ENCODE results near the gene AIP.
"Not testable (repeated sequence)": the region's sequence is repeated elsewhere in the genome, so short reads cannot be mapped to it uniquely, and the experiment has no call there.

The AIP gene

GRCh38 chr11:67468456-67468758, 14.4 kb upstream of the AIP start:
- no peak for DNase-seq (ENCODE audit: extremely low read depth in 1 of 2, low read depth in 1 of 2)

DNA sequence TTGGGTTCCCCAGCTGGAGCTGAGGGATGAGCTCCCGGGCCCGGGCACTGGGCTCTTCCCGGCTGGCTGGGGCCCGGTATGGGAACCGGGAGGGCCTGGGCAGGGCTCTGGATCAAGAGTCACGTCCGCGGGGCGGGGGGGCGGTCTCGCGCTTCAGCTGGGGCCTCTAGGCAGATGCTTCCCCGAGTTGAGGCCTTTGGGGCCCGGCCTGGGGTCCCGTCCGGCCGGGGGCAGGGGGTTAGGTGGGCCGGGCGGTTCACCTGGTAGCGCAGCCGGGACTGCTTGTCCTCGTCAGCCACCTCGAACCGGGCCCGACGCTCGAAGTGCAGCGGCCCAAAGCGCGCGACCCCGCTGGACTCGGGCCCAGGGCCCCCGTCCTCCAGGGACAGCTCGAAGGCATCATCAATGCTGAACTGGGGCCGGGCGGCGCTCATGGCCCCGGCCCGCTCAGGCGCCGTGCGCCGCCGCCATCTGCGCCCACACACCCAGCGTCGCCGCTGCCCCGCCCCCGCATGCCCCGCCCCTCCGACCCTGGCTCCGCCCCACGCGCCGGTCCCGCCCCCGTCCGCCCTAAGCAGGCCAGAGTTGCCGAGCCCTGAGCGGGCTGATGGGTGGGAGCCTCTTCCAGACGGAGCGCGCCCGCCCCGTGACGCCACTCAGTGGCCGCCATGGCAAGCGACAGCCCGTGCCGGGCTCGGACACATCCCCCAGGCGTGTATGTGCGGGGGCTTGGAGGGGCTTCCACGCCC, 13.9 kb upstream of the AIP start, which contains the start of gene TMEM134:
Gene TMEM134 (minus strand): TSS at position 493 of the 749 bp plus-strand sequence. CDS start 59 bp downstream, at position 434.
- DNase-seq (ENCODE audit: extremely low read depth in 1 of 2, low read depth in 1 of 2) = peak; percentile 72 to 93

- DNase-seq (ENCODE audit: extremely low read depth in 1 of 2, low read depth in 1 of 2) = no peak
Measured at GRCh38 chr11:67469508-67469811, 13.4 kb upstream of the AIP start.

DNA sequence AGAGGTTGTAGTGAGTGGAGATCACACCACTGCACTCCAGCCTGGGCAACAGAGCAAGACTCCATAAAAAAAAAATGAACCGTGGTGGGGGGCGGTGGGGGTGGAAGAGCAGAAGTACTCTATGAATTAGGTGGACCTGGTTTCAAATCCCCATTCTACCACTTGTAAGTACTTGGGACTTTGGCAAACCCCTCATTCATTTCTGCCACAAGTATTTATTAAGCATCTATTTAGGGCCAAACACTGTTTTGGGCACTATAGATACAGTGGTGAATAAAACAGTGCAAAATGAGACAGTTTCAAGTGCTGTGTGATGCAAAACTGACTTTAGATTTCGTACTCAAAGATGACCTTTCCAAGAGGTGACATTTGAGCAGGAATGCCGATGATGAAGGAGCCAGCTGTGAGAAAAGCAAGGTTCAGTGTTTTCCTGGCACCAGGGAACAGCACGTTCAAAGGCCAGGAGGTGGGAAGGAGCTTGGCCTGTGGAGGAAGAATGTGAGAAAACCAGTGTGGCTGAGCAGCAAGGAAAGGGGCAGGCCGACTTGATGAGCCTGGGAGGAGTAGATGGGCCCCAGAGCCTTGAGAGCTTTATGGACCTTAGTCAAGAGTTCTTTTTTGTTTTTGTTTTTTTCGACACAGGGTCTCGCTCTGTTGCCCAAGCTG, 12.4 kb upstream of the AIP start:
- DNase-seq (ENCODE audit: extremely low read depth in 1 of 2, low read depth in 1 of 2) = no peak

GRCh38 chr11:67472882-67473281, 9.9 kb upstream of the AIP start:
- no peak for DNase-seq (ENCODE audit: extremely low read depth in 1 of 2, low read depth in 1 of 2)

DNA sequence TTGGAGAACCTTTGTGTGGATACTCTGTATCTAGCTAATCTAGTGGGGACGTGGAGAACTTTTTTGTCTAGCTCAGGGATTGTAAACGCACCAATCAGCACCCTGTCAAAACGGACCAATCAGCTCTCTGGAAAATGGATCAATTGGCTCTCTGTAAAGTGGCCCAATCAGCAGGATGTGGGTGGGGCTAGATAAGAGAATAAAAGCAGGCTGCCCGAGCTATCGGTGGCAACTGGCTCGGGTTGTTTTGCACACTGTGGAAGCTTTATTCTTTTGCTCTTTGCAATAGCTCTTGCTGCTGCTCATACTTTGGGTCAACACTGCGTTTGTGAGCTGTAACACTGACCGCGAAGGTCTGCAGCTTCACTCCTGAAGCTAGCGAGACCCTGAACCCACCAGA, 6.1 kb upstream of the AIP start:
- not testable (repeated sequence) for DNase-seq (ENCODE audit: extremely low read depth in 1 of 2, low read depth in 1 of 2)

DNA sequence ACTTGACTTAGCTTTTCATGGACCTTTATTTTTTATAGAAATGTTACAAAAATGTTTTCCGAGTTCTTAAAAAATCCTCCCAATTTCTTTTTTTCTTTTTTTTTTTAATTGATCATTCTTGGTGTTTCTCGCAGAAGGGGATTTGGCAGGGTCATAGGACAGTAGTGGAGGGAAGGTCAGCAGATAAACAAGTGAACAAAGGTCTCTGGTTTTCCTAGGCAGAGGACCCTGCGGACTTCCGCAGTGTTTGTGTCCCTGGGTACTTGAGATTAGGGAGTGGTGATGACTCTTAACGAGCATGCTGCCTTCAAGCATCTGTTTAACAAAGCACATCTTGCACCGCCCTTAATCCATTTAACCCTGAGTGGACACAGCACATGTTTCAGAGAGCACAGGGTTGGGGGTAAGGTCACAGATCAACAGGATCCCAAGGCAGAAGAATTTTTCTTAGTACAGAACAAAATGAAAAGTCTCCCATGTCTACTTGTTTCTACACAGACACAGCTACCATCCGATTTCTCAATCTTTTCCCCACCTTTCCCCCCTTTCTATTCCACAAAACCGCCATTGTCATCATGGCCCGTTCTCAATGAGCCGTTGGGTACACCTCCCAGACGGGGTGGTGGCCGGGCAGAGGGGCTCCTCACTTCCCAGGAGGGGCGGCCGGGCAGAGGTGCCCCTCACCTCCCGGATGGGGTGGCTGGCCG, 5.3 kb upstream of the AIP start:
- not testable (repeated sequence) for DNase-seq (ENCODE audit: extremely low read depth in 1 of 2, low read depth in 1 of 2)

- no peak for DNase-seq (ENCODE audit: extremely low read depth in 1 of 2, low read depth in 1 of 2)
Measured at GRCh38 chr11:67482275-67482826, 475 bp upstream of the AIP start.

- DNase-seq (ENCODE audit: extremely low read depth in 1 of 2, low read depth in 1 of 2) = no peak
Measured at GRCh38 chr11:67483831-67484665, 1.2 kb downstream of the AIP start.

- no peak for DNase-seq (ENCODE audit: extremely low read depth in 1 of 2, low read depth in 1 of 2)
Measured at GRCh38 chr11:67484847-67485311, 2.1 kb downstream of the AIP start.

GRCh38 chr11:67485873-67486361, 3.1 kb downstream of the AIP start:
- not testable (repeated sequence) for DNase-seq (ENCODE audit: extremely low read depth in 1 of 2, low read depth in 1 of 2)

DNA sequence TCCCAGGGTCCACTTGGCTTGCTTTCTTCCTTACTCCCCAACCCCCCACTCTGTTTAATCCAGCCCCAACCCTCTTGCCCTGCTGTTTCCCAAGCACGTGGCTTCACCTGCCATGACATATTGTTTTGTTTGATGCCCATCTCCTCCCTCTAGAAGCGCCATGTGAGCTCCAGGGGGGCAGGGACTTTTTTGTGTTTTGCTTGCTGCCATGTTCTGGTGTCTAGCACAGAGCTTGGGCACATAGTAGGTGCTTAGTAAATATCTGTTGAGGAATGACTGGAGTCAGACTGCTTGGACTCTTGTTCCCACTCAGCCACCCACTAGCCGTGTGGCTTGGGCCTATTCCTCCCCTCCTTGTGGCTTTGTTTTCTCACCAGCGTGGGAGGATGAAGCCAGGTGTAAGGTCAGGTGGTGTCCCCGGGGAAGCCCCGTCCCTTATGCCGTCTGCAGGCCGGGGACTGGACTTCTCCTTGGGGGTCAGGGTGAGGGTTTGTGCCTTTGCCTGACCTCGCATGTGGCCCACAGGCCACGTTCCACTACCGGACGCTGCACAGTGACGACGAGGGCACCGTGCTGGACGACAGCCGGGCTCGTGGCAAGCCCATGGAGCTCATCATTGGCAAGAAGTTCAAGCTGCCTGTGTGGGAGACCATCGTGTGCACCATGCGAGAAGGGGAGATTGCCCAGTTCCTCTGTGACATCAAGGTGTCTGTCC, 3.8 kb downstream of the AIP start:
- no peak for DNase-seq (ENCODE audit: extremely low read depth in 1 of 2, low read depth in 1 of 2)

GRCh38 chr11:67489203-67489884, 6.5 kb downstream of the AIP start:
- DNase-seq (ENCODE audit: extremely low read depth in 1 of 2, low read depth in 1 of 2) = no peak

DNA sequence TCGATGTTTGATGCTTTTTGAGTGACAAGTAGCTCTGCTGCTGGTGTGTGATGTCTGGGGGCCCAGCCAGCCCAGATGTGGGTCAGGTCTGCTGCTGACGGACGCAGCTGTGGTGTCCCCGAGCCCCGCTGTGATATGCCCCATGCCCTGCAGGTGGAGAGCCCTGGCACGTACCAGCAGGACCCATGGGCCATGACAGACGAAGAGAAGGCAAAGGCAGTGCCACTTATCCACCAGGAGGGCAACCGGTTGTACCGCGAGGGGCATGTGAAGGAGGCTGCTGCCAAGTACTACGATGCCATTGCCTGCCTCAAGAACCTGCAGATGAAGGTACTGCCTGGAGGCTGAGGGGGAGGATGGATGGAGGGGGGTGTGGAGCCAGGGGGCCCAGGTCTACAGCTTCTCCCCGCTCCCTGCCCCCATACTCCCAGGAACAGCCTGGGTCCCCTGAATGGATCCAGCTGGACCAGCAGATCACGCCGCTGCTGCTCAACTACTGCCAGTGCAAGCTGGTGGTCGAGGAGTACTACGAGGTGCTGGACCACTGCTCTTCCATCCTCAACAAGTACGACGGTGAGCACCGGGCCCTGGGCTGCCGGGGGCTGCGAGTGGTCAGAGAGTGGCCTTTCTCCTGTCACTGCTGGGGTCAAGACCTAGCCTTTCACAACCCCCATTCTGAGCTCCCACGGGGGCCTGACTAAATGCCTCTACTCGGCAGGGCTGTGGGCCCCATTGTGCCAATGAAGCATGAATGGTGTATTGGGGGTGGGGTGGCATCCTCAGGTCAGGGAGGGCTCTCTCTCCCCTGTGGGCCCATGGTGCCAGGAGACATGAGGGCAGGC, 7.3 kb downstream of the AIP start:
- no peak for DNase-seq (ENCODE audit: extremely low read depth in 1 of 2, low read depth in 1 of 2)

DNA sequence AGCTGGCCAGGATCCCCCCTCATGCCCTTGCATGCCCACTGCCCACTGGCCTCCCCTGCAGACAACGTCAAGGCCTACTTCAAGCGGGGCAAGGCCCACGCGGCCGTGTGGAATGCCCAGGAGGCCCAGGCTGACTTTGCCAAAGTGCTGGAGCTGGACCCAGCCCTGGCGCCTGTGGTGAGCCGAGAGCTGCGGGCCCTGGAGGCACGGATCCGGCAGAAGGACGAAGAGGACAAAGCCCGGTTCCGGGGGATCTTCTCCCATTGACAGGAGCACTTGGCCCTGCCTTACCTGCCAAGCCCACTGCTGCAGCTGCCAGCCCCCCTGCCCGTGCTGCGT, 7.9 kb downstream of the AIP start:
- DNase-seq (ENCODE audit: extremely low read depth in 1 of 2, low read depth in 1 of 2) = no peak

DNA sequence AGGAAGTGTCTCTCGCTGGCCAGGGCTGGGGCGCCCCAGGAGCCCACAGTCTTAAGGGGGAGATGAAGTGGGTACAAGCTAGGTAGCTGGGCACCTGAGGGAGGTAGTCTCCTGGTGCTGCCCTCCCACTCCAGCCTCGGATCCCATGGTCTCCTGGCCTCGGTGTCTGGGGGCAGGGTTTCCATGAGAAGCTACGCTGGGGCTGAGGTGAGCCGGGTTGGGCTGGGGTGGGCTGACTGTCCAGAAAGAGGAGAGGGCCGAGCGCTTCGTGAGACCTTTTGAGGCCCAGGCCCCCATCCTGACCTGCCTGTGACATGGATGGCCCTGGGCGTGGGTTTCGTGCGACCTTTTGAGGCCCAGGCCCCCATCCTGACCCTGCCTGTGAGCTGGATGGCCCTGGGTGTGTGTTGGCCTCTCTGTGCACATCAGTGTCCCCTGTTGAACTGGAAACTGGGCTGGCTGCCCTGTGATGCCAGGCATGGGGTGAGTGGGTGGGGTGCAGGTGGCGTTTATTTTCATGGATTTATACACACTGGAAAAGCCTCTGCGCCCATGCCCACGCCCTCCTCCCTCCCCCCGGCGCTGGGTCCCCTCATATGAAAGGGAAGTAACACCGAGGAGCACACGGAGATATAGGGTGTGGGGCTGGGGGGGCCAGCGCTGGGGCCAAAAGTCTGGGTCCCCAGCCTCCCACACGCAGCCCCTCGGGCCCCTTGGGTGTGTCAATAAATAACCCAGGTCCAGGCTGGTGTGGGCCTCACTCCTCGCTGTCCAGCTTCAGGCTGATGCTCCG, 8.6 kb downstream of the AIP start:
- DNase-seq (ENCODE audit: extremely low read depth in 1 of 2, low read depth in 1 of 2) = no peak

DNA sequence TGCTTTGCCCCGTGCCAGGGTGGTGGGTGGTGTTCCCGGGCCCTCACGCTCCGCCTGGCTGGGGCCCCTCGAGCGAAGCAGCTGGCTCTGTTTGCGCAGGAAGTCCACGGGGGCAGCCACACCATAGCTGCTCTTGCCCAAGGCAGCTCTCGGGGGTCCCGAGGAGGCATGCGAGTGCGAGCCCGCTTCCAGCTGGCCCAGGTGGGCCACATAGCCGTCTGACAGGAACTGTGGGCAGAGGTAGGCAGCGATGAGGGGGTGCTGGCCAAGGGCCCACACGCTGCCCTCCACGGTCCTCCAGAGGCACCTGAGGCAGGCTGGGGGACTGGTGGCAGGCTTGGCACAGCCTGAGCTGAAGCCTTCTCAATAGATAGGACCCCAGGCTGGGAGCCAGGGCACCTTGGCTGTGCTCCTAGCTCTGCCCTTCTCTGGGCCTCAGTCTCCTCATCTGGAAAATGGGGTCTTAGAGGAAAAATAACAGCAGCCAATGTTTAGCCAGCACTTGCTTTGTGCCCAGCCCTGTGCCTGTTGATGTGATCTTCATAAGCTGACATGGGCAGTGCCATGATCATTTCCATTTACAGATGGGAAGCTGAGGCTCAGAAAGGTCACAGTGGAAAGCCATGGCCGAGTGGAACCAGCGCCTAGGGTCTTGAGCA, 9.4 kb downstream of the AIP start:
- DNase-seq (ENCODE audit: extremely low read depth in 1 of 2, low read depth in 1 of 2) = no peak

Data from activated CD8-positive, alpha-beta memory T cell treated with anti-CD3 and anti-CD28 coated beads for 1 hour (primary cell).